ENCODE data around the gene SSR2.

The SSR2 gene

GRCh38 chr1:155961937-155962336, 58.8 kb downstream of the SSR2 start:
- no peak for DNase-seq
- in situ Hi-C loops (cut with MboI; ENCODE audit: low pct_unique_long_range_greater_than_20kb, low sequenced_read_pairs), result no loop called here

- in situ Hi-C loops (cut with MboI; ENCODE audit: low pct_unique_long_range_greater_than_20kb, low sequenced_read_pairs), result no loop called here
- DNase-seq, result no peak
Observed at GRCh38 chr1:155960081-155960745, 60.5 kb downstream of the SSR2 start.

Measured in KBM-7 (cell line).